ENCODE results near the gene ZYG11A.

The ZYG11A gene

DNA sequence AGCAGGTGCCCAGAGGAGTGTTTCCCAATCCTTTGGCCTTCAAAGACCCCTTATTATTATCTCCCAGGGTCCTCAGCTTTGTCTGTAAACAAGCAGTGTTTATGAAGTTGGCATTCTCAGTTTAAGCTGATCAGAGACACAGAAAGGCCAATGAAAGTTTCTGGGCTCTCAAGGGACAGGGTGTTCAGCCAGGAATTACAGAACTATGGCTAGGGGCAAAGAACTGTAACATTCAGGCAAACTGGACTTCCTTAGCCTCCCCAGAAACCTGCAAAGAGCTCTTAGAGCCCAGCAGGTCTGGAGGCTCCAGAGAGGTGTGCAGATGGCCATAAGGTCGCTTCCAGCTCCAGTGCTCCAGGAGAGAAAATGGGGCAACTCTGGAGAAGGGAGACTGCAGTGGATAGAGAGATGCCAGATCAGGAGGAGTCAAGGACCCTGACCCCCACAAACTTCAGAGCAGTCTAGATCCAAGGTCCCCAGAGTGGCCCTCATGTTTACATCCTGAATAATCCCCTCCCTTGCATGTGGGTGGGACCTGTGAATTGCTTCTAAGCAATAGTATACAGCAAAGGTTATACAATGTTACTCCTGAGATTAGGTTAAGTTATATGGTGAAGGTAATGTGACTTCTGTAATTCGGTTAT, 72.8 kb downstream of the ZYG11A start:
- ChIA-PET POLR2A (no interaction called here), CTCF (interaction anchor here (1.0 to 1.6 kb wide), 3 partner anchors 10 to 12 kb away, joined by 3 to 6 read pairs (median 3); partner anchors contain the start of gene SCP2)
- TF ChIP-seq, protein P1, sequence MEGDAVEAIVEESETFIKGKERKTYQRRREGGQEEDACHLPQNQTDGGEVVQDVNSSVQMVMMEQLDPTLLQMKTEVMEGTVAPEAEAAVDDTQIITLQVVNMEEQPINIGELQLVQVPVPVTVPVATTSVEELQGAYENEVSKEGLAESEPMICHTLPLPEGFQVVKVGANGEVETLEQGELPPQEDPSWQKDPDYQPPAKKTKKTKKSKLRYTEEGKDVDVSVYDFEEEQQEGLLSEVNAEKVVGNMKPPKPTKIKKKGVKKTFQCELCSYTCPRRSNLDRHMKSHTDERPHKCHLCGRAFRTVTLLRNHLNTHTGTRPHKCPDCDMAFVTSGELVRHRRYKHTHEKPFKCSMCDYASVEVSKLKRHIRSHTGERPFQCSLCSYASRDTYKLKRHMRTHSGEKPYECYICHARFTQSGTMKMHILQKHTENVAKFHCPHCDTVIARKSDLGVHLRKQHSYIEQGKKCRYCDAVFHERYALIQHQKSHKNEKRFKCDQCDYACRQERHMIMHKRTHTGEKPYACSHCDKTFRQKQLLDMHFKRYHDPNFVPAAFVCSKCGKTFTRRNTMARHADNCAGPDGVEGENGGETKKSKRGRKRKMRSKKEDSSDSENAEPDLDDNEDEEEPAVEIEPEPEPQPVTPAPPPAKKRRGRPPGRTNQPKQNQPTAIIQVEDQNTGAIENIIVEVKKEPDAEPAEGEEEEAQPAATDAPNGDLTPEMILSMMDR (IDR thresholded peaks at IDR 0.05; ENCODE audit: insufficient read depth, low read length, missing control alignments), result no peak
- H3K4me3 ChIP-seq (ENCODE audit: low read depth, low read length), result no peak overlapping the region
- DNase-seq (ENCODE audit: low read depth, low spot score), result no peak

- POLR2A ChIA-PET, result no interaction called here
- CTCF ChIA-PET, result interaction anchor here (1.0 to 1.6 kb wide), 3 partner anchors 9 to 11 kb away, joined by 3 to 6 read pairs (median 3); partner anchors contain the start of gene SCP2
These were observed 73.3 kb downstream of the ZYG11A start for GRCh38 chr1:52915855-52916220.

DNA sequence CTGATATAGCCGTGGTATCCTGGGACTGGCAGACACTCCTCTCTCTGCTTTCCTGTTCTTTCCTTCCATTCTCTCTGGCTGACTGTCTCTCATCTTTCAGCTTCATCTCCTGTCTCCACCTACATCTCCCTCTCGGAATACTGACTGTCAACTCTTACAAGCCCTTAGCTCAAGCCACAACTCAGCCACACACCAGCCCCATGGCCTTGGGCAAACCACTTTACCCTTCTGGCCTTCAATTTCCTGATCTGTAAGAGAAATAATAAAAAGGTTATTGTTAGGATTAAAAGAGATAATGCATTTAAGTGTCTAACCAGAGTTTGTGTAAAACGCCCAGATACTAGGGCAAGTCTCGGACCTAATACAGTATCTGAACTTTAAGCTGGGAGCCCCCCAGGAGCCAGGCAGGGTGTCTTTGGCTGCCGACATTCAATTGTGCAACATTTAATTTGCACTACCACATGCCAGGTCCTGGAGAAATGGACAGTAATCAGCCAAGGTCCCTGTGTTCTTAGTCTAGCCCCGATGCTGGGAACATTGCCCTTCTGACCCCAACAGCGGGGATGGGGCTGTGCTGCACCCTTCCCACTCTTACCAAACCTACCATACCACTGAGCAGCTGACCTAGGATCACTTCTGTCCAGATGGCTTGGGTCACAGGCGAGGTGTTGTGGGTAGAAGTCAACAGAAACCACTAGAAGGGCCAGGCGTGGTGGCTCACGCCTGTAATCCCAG, 73.8 kb downstream of the ZYG11A start:
- no peak for DNase-seq (ENCODE audit: low read depth, low spot score)
- ChIA-PET CTCF (interaction anchor here (1.1 to 1.6 kb wide), 3 partner anchors 9 to 15 kb away, joined by 3 to 6 read pairs (median 3); no protein-coding TSS in a partner anchor), POLR2A (no interaction called here)
- no peak overlapping the region for H3K4me3 ChIP-seq (ENCODE audit: low read depth, low read length)
- TF ChIP-seq, protein P1 (IDR thresholded peaks at IDR 0.05; ENCODE audit: insufficient read depth, low read length, missing control alignments), result no peak

More at GRCh38 chr1:52915855-52916220, 73.3 kb downstream of the ZYG11A start:
- H3K4me3 ChIP-seq (ENCODE audit: low read depth, low read length), result no peak overlapping the region
- TF ChIP-seq, protein P1 (IDR thresholded peaks at IDR 0.05; ENCODE audit: insufficient read depth, low read length, missing control alignments), result no peak
- DNase-seq (ENCODE audit: low read depth, low spot score), result no peak

DNA sequence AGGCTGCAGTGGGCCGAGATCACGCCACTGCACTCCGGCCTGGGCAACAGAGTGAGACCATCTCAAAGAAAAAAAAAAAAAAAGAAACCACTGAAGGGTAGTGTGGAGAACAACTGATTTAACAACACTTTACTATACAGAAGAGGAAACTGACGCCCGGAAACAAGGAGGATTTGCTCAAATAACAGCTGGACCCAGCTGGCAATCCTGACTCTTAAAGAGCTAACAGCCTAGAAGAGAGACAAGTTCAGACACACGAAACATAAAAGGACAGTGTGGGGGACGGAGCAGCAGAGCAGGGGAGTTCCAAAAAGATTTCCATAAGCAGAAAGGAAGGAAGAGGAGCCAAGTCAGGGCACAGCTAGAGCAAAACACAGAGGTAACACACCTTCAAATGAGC, 74.6 kb downstream of the ZYG11A start:
- TF ChIP-seq, protein P1 (IDR thresholded peaks at IDR 0.05; ENCODE audit: insufficient read depth, low read length, missing control alignments), result no peak
- no peak for DNase-seq (ENCODE audit: low read depth, low spot score)
- CTCF ChIA-PET, result interaction anchor here (1.1 to 1.6 kb wide), 3 partner anchors 8 to 14 kb away, joined by 3 to 6 read pairs (median 3); no protein-coding TSS in a partner anchor
- POLR2A ChIA-PET, result interaction anchor here (0.7 to 1.0 kb wide), 2 partner anchors 17 to 19 kb away, joined by 3 read pairs; no protein-coding TSS in a partner anchor
- H3K4me3 ChIP-seq (ENCODE audit: low read depth, low read length), result no peak overlapping the region

DNA sequence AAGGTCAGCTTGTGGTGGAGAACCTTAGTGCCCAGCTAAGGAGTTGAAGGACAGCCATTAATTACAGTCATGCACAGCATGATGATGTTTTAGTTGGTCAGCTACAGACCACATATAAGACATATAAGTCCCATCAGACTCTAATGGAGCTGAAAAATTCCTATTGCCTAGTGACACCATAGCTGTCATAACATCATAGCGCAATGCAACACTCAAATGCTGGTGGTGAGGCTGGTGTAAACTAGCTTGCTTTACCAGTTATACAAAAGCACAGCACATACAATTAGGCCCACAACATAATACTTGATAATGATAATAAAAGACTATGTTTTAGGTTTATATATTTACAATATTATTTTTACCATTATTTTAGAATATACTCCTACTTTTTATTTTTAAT, 75.0 kb downstream of the ZYG11A start:
- no peak for DNase-seq (ENCODE audit: low read depth, low spot score)
- POLR2A ChIA-PET, result interaction anchor here (0.7 to 1.0 kb wide), 2 partner anchors 18 to 20 kb away, joined by 3 read pairs; no protein-coding TSS in a partner anchor
- CTCF ChIA-PET, result interaction anchor here (1.1 kb wide), 1 partner anchor 14 kb away, joined by 3 read pairs; no protein-coding TSS in a partner anchor
- H3K4me3 ChIP-seq (ENCODE audit: low read depth, low read length), result no peak overlapping the region
- TF ChIP-seq, protein P1 (IDR thresholded peaks at IDR 0.05; ENCODE audit: insufficient read depth, low read length, missing control alignments), result no peak

DNA sequence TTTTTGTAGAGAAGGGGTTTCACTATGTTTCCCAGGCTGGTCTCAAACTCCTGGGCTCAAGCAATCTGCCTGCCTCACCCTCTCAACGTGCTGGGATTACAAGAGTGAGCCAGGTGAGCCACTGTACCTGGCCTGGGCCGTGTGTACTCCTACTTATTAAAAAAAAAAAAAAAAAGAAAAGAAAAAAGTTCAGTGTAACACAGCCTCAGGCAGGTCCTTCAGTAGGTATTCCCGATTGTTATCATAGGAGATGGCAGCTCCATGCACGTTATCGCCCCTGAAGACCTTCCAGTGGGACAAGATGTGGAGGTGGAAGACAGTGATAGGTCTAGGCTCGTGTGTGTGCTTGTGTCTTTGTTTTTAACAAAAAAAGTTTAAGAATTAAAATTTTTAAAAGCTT, 75.6 kb downstream of the ZYG11A start:
- no peak overlapping the region for H3K4me3 ChIP-seq (ENCODE audit: low read depth, low read length)
- ChIA-PET POLR2A (no interaction called here), CTCF (interaction anchor here (1.0 to 2.1 kb wide), 4 partner anchors 9 to 268 kb away, joined by 3 to 6 read pairs (median 4); partner anchors contain the start of gene SCP2)
- TF ChIP-seq, protein P1 (IDR thresholded peaks at IDR 0.05; ENCODE audit: insufficient read depth, low read length, missing control alignments), result no peak
- no peak for DNase-seq (ENCODE audit: low read depth, low spot score)

Measured in AG04449 (cell line).